GM21717 (cell line): ENCODE results near the gene SAPCD2.
A peak's percentile ranks its signal among the peaks of the same experiment; 100 is the strongest.

ENCODE experiments used
- ATAC-seq: cut with Tn5 transposase; IDR thresholded peaks from one replicate; pipeline ENCODE4 v1.9.1; 2021; ENCODE audit warnings: mild to moderate bottlenecking, moderate library complexity; ENCODE audit not compliant: unreplicated experiment

Gene SAPCD2

DNA sequence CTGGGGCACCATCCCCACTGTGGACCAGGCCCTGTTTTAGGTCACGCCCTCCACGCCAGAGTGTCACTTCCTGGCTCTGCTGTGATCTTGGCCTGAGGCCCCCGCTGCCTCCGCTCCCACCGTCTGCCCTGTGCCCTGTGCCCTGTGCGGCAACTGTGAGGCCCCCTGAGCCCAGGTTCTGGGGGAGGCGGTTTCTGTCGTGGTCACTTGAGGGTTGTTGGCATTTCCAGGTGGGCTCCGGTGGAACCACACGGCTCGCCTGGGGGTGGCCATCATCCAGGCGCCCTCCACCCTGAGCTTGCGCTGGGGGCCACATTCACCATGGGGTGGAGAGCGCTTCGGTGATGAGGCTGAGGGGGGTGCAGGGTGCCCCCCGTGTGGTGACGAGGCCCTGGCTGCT is 37.6 kb upstream of the SAPCD2 start:
- ATAC-seq, result no peak

DNA sequence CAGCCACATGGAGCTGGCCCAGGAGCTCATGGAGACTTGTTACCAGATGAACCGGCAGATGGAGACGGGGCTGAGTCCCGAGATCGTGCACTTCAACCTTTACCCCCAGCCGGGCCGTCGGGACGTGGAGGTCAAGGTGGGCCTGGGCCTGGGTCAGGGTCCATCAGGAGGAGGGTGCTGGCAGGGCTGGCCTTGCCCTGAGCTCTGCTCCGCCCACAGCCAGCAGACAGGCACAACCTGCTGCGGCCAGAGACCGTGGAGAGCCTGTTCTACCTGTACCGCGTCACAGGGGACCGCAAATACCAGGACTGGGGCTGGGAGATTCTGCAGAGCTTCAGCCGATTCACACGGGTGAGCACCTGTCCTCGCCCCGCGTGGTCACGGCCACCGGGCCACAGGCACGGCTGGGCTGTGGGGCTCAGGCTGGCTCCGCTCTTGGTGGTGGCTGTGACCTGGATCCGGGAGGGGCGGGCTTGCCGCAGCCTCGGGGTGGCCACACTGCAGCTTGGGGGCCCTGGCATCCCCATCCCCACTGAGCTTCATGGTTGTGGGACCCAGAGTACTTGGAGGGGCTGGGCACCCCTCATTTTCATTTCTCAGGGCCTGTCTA is 37.1 kb upstream of the SAPCD2 start:
- no peak for ATAC-seq

DNA sequence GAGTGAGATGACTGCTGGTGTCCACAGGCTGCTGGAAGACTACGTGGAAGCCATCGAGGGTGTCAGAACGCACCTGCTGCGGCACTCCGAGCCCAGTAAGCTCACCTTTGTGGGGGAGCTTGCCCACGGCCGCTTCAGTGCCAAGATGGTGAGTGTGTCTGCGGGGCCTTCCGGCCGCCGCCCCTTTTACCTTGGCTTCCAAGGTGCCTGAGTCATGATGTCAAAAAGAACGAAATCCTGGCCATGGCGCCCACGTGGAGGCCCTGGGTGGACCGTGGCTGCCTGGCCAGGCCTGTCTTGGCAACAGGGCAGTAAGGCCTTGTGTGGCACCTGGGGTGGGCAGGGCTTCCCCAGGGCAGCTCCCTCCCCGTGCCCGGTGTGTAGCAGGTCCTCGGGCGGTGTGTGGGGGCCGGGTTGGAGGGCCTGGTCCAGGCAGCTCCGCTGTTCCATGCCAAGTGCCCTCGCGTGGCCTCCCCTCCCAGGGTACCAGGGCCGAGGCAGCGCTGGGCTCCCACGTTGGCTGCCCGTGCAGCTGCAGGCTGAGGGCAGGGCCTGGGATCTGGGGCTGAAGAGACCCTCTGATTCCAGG is 36.4 kb upstream of the SAPCD2 start:
- no peak for ATAC-seq

GRCh38 chr9:137105814-137106661 is 35.7 kb upstream of the SAPCD2 start:
- ATAC-seq, result no peak

DNA sequence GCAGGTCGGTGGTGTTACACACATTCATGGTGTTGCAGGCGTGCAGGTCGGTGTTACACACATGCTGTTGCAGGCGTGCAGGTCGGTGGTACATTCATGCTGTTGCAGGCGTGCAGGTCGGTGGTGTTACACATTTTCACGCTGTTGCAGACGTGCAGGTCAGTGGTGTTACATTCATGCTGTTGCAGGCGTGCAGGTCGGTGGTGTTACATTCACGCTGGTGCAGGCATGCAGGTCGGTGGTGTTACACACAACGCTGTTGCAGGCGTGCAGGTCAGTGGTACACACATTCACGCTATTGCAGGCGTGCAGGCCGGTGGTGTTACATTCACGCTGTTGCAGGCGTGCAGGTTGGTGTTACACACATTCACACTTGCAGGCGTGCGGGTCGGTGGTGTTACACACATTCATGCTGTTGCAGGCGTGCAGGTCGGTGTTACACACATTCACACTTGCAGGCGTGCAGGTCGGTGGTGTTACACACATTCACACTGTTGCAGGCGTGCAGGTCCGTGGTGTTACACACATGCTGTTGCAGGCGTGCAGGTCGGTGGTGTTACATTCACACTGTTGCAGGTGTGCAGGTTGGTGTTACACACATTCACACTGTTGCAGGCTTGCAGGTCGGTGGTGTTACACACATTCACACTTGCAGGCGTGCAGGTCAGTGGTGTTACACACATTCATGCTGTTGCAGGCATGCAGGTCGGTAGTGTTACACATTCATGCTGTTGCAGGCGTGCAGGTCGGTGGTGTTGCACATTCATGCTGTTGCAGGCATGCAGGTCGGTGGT is 33.0 kb upstream of the SAPCD2 start:
- no peak for ATAC-seq

GRCh38 chr9:137099231-137099630 is 28.9 kb upstream of the SAPCD2 start:
- ATAC-seq, result no peak

DNA sequence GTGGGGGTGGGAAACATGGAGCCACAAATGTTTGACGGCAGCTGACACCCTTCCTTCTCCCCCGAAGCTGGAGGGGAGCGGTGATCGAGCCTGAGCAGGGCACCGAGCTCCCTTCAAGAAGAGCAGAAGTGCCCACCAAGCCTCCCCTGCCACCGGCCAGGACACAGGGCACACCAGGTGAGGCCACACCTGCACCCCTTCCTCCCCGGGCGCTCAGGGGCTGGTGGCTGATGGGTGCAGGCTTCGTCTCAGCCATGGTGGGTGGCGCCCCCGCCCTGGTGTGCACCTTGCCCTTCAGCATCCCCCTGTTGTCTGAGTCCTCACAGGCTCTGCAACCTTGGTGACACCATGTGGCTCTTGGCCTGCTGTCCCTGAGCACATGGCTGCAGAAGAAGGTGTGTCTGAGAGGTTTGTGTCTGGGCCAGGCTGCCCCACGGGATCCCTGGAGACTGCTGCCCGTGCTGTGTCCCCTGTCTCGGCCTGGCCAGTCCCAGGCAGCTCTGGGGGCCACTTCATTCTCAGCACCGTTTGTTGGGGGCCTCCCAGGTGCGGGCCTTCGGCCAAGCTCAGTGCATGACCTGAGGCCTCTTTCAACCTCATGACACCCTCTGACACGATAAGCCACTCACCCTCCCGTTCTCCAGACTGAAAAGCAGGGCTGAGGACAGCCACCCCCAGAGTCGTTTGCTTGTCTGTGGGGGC is 27.6 kb upstream of the SAPCD2 start:
- no peak for ATAC-seq

DNA sequence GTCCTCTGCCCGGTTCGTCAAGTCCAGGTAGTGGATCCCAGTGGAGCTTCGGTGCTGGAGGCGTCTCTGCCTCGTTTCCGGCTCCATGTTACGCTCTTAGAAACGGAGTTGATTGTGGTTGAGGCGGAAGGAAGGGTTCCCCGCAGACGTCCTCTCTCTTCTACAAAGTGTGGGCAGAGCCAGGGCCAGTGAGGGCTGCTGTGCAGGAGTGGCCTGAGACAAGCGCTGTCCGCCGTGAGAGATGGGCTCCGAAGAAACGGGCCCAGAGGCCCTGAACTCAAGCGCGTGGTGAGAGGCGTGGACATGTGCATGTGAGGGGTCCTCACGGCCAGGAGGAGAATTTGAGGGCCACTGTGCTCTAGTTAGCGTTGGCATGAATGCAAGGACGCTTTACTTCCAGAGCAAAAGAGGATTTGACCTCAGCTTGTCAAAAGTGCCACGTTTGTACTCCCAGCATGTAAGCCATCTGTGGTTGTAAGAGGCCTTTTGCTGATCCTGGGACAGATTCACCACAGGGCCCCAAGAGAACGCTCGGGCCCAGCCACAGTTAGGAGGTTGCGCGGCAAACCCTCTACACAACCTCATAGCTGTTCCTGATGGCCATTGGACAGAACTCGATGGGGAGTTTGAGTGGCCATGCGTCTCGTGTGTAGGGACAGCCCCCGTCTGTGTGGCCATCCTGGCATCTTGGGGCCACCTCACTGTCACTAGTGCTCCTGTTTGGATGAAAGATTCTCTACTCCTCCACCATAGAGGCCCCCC is 26.6 kb upstream of the SAPCD2 start:
- no peak for ATAC-seq

DNA sequence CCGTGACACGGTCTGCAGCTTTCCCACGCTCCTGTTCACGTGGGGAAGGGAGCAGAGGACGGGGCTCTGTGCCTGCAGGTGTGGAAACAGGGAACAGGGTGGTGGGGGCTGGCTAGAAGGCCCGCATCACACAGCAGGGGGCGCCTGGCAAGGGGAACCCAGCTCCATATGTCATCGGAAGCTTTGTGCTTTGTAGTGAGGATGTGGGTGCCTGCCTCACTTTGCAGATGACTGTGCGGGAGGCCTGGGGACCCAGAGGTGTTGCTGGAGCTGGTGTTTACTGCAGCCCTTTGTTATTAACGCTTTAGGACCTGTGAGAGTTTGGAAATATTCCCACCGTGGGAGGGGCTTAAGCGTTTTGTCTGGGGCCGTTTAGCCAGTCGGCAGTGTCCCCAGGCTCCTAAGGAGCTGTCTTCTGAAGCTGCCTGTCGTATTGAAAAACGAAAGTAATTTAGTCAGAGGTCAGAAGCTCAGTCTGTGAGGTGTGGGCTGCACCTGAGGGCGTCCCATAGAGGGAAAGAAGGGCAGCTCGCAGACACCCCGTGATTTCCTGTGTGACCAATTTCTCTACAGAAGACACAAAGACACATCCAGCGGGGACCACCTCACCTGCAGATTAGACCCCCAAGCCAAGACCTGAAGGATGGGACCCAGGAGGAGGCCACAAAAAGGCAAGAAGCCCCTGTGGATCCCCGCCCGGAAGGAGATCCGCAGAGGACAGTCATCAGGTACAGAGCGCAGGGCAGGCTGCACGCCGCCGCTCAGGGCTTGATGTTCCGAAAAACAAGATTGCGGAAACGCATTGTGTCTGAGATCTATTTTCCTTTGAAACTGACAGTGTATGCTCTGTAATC is 25.5 kb upstream of the SAPCD2 start:
- ATAC-seq, result peak; percentile 66

GRCh38 chr9:137089232-137089947 is 19.0 kb upstream of the SAPCD2 start:
- no peak for ATAC-seq

DNA sequence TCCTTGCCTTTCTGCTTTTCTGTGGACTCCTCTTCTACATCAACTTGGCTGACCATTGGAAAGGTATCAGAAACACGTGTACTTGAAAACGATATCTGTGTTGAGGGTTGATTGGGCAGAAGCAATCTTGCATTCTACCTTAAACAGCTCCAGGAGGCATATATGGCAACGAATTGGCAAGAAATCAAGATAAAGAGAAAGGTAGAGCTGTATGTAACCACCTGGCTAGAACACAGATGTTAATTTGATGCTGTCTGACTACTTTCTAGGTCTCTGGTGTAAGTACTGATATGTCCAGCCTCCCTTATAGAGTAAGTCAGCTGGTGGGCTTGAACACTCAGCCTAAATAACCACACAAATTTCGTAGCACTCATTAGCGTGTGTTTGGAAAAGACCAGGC is 17.8 kb upstream of the SAPCD2 start:
- ATAC-seq, result no peak

GRCh38 chr9:137087409-137087925 is 17.1 kb upstream of the SAPCD2 start:
- peak; percentile 1 for ATAC-seq

GRCh38 chr9:137086531-137087408 is 16.4 kb upstream of the SAPCD2 start, which contains the start of gene MAN1B1:
Gene MAN1B1, plus strand, starts transcription at chr9:137086985. Its CDS starts 15 bp downstream, at chr9:137087000.
- ATAC-seq, result peak; percentile 65

DNA sequence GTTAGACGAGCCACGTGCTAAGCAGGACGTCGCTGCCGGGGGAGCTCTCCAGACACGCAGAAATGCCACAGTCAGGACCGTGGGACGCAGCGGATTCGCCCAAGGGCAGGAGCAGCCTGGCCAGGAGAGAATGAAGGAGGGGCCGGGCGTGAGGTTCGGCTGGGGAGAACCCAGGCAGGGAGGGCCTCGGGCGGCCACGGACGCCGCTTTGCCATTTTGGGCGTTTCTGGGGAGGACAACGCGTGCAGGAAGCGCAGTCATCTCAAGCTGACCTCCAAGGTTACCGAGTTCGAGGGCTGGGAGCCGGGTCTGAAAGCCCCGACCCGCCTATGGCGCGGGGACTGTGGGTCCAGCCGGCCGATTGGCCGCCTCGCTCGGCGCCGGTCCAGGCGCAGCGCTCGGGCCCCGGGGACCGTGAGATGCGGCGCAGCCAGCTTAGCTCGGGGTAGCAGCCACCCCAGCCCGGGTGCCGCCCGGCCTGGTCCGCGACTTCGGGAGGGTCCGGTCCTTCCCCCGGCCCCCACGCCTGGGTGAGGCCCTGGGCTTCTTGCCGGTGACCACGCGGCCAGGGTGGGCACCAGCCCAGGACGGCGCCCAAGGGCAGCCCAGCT is 15.7 kb upstream of the SAPCD2 start:
- peak; percentile 4 for ATAC-seq

- no peak for ATAC-seq
These were observed 14.2 kb upstream of the SAPCD2 start for GRCh38 chr9:137084526-137084925.

DNA sequence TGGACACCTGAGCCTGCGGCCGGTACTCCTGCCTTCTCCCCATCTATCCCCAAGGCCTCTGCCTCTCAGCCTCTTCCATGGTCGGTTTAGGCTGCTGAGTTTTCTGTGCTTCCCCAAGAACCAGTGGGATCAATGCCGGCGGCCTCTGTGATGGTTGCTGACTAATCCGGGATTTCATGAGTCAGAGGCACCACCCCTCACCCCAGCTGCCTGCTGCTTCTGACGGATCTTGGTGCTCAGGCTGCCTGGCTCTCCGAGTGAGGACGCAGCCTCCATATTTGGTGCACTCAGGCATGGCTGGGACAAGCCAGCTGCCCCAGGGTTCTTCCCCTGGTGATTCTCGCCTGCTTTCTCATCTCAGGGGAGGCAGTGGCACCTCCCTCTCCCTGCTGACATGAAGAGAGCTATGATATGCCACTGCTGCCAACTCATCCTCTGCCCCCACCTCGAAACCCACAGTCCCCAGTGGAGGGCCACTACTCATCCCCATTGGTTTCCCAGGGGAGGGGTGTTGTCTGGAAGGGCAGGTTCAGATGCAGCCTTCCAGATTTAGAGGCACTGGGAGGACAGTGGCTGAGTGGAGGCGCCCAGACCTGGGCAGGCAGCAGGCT is 13.1 kb upstream of the SAPCD2 start:
- no peak for ATAC-seq
